ENCODE results near the gene ARMC8. TPM values are rescaled to one million over a fixed set of nuclear protein-coding genes. Genes with fewer than 3 reads are reported as not detected.

Gene ARMC8
- total RNA-seq, 2 donors from 2014 or later: 82.7 to 189 TPM

- Histone ChIP-seq H3K27ac (no peak overlapping the region), H3K4me3 (no peak overlapping the region), H3K36me3 (no peaks in the 10 kb centered on the region), H3K27me3 (replicated peaks; ENCODE audit: insufficient read depth) (no peaks in the 10 kb centered on the region), H3K9me3 (no peaks in the 10 kb centered on the region), H3K4me1 (ENCODE audit: control insufficient read depth in 1 of 2, low read depth in 2 of 2) (peaks cover 0 to 8% of the 10 kb centered on the region in 2 donors)
- TF ChIP-seq CTCF (IDR thresholded peaks at IDR 0.05): no peak
- ATAC-seq (ENCODE audit: insufficient number of reproducible peaks, low FRiP score, low read depth) (no peak), DNase-seq (ENCODE audit: low spot score) (no peak)
Observed at GRCh38 chr3:138317687-138318086, 130.6 kb downstream of the ARMC8 start.

GRCh38 chr3:138323971-138324370, 136.9 kb downstream of the ARMC8 start:
- H3K4me1 ChIP-seq (ENCODE audit: control insufficient read depth in 1 of 2, low read depth in 2 of 2): peaks cover 0 to 7% of the 10 kb centered on the region in 2 donors
- H3K9me3 ChIP-seq: no peaks in the 10 kb centered on the region
- DNase-seq (ENCODE audit: low spot score) (no peak), ATAC-seq (ENCODE audit: insufficient number of reproducible peaks, low FRiP score, low read depth) (no peak)
- H3K36me3 ChIP-seq: no peaks in the 10 kb centered on the region
- no peak overlapping the region for H3K27ac ChIP-seq
- no peak overlapping the region for H3K4me3 ChIP-seq
- TF ChIP-seq CTCF (IDR thresholded peaks at IDR 0.05): no peak
- H3K27me3 ChIP-seq (replicated peaks; ENCODE audit: insufficient read depth): no peaks in the 10 kb centered on the region

GRCh38 chr3:138325990-138326389, 138.9 kb downstream of the ARMC8 start:
- Histone ChIP-seq H3K4me1 (ENCODE audit: control insufficient read depth in 1 of 2, low read depth in 2 of 2) (peaks cover 0 to 12% of the 10 kb centered on the region in 2 donors), H3K4me3 (no peak overlapping the region), H3K27me3 (replicated peaks; ENCODE audit: insufficient read depth) (no peaks in the 10 kb centered on the region), H3K36me3 (no peaks in the 10 kb centered on the region), H3K27ac (no peak overlapping the region), H3K9me3 (no peaks in the 10 kb centered on the region)
- no peak for TF ChIP-seq CTCF (IDR thresholded peaks at IDR 0.05)
- DNase-seq (ENCODE audit: low spot score) (no peak), ATAC-seq (ENCODE audit: insufficient number of reproducible peaks, low FRiP score, low read depth) (no peak)

- Histone ChIP-seq H3K27ac (no peak overlapping the region), H3K9me3 (no peaks in the 10 kb centered on the region), H3K4me1 (ENCODE audit: control insufficient read depth in 1 of 2, low read depth in 2 of 2) (peaks cover 0 to 12% of the 10 kb centered on the region in 2 donors), H3K27me3 (replicated peaks; ENCODE audit: insufficient read depth) (no peaks in the 10 kb centered on the region), H3K4me3 (no peak overlapping the region), H3K36me3 (no peaks in the 10 kb centered on the region)
- TF ChIP-seq CTCF (IDR thresholded peaks at IDR 0.05): no peak
- ATAC-seq (ENCODE audit: insufficient number of reproducible peaks, low FRiP score, low read depth) (no peak), DNase-seq (ENCODE audit: low spot score) (no peak)
Observed at GRCh38 chr3:138326866-138327595, 139.9 kb downstream of the ARMC8 start.

GRCh38 chr3:138327831-138328230, 140.7 kb downstream of the ARMC8 start:
- DNase-seq (ENCODE audit: low spot score) (no peak), ATAC-seq (ENCODE audit: insufficient number of reproducible peaks, low FRiP score, low read depth) (no peak)
- no peak overlapping the region for H3K4me3 ChIP-seq
- no peak for TF ChIP-seq CTCF (IDR thresholded peaks at IDR 0.05)
- H3K4me1 ChIP-seq (ENCODE audit: control insufficient read depth in 1 of 2, low read depth in 2 of 2): peaks cover 0 to 12% of the 10 kb centered on the region in 2 donors
- no peaks in the 10 kb centered on the region for H3K27me3 ChIP-seq (replicated peaks; ENCODE audit: insufficient read depth)
- H3K9me3 ChIP-seq: no peaks in the 10 kb centered on the region
- H3K36me3 ChIP-seq: no peaks in the 10 kb centered on the region
- H3K27ac ChIP-seq: no peak overlapping the region

Measured in thoracic aorta (tissue), 2 donors.